NB4 (cell line): ENCODE data around the gene CYP3A7.

Experiments used
- POLR2A ChIP-seq: IDR thresholded peaks from 2 replicates; pipeline ENCODE4 v1.6.1; 2011; ENCODE audit warnings: mild to moderate bottlenecking; ENCODE audit not compliant: insufficient read length; ENCODE audit errors: extremely low read depth
- TF ChIP-seq, protein P1 (sequence below): IDR thresholded peaks from one replicate; pipeline ENCODE4 v1.5.1; 2012; ENCODE audit warnings: low read depth, low read length

DNA sequence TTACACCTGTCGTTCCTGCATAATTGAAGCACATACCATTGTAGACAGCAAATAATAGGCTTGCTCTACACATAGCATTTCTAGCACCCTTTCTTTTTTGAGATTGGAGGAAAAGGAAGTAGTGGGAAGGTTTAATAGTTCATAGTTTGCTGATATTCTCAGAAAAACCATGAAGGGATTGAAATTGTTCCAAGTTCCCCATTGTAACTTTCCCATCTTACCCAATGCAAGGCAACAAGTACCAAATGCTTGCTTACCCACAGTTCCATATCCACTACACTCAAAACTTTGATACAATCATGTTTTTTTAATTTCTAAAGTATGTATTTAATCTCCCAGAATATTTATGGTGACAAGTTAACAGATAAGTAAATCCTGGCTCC lies 69.0 kb downstream of the CYP3A7 start:
- TF ChIP-seq, protein P1, sequence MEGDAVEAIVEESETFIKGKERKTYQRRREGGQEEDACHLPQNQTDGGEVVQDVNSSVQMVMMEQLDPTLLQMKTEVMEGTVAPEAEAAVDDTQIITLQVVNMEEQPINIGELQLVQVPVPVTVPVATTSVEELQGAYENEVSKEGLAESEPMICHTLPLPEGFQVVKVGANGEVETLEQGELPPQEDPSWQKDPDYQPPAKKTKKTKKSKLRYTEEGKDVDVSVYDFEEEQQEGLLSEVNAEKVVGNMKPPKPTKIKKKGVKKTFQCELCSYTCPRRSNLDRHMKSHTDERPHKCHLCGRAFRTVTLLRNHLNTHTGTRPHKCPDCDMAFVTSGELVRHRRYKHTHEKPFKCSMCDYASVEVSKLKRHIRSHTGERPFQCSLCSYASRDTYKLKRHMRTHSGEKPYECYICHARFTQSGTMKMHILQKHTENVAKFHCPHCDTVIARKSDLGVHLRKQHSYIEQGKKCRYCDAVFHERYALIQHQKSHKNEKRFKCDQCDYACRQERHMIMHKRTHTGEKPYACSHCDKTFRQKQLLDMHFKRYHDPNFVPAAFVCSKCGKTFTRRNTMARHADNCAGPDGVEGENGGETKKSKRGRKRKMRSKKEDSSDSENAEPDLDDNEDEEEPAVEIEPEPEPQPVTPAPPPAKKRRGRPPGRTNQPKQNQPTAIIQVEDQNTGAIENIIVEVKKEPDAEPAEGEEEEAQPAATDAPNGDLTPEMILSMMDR, result no peak
- TF ChIP-seq POLR2A, result no peak
